Amniotic stem cell (primary cell): Measurements from ENCODE around the gene GTF3C1.

Source experiments
- DNase-seq: peaks from one replicate; lab custom pipeline; 2025; lab: John Stamatoyannopoulos, UW

GTF3C1 gene

DNA sequence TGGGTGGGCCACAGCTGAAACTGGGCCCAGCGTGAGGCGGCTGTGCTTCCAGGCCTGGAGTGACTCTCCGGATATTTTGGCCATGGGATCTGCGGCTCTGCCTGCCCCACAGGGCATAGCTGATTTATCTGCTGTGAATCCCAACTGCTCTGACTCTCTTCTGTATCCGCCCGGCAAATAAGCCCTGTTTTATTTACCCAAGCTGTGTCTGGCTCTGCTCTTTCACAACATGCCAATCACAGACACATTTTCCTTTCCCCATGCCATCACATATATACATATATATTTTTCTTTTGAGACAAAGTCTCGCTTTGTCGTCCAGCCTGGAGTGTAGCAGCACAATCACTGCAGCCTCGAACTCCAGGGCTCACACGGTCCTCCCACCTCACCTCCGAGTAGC is 33.3 kb downstream of the GTF3C1 start:
- no peak for DNase-seq

DNA sequence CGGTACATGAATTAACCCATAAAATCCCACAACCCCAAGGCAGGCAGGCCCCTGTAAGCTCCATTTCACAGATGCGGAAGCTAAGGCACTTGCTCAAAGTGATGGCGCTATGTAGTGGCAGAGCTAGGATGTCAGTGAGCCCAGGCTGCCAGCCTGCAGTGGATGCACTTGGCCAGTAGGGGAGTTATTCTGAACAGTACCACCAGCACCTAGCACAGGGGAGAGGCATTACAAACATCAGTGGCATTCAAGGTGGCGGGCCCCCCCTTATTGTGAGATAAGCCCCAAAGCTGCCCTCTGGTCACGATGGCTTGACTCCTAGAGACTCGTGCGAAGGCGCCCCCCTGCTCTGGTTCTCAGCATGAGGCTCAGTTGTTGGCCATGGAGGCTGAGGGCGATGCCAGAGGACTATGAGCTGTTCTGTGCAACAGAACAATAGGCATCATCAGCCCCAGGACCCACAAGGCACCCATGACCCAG is 33.8 kb downstream of the GTF3C1 start:
- no peak for DNase-seq

GRCh38 chr16:27514806-27515205 is 34.9 kb downstream of the GTF3C1 start:
- no peak for DNase-seq

GRCh38 chr16:27511657-27512448 is 37.9 kb downstream of the GTF3C1 start:
- no peak for DNase-seq

DNA sequence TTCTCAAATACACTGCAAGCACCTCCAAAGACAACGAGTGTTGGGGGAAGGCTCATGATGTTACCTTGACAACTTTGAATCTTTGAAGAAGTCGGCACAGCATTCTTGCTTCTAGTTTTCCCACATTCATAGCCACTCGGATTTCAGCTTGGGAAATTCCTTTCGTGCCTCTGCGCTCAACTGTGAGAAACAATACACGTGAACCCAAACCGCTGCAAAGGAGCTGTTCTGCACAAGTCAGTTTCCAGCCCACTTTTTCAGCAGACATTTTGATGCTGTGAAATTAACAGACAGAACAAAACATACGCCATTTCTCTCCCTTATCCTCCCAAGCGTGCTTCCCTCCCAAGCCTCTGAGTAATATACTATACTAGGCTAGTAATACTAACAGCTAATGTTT is 41.2 kb downstream of the GTF3C1 start:
- no peak for DNase-seq

DNA sequence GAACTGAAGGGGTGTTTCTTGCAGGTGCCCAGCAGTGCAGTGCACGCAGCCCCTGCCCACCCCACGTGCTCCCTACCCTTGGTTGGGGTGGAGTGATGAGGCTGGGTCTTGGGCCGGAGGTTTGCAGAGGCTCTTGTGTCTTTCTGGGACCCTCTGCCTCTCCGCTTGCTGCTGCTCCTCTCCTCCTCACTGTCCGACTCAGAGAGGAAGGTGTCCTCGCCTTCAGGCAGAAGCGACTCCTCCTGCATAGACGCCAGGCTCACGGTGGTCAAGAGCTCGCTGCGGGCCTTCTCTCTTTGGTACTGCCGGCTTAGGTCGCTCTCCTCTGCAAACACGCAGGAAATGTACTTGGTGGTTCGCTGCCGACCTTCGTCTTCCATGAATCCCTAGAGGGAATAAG is 42.9 kb downstream of the GTF3C1 start:
- DNase-seq = no peak

DNA sequence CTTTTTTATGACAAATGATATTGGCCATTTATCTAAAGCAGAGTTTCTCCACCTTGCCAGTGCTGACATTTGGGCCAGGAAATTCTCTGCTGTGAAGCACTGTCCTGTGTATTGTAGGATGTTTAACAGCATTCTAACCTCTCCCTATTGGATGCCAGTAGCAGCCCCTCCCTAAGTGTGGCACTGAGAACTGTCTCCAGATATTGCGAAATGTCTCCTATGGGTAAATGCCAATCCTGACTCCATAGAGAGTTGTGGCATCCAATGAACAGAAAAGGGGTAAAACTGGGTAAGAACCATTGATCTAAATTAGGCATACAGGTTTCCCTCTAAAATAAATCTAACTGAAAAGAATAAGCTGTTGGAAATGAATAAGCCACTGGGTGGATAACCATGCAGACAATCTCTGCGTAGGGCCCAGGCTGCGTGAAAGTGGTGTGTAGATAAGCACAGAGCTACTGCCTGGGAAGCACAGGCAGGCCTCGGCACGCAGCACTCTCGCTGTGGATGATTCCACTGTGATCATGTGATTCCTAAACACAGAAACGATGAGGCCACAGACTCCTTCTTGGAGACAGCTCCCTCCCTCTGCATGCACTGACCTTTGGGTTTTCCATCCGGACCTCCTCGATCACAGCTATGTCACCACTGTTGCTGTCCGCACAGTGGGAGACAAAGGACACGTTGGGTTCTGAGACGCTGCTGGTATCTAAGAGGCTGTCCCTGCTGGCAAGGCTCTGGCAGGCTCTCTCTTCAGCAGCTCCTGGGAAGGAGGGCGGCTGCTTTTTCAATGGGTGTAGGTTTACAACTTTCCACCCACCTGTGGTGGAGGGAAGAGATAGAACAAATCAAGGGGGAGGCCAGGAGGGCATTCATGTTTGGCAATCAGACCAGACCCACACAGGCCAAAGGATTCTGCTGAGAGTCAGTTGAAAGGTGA is 44.1 kb downstream of the GTF3C1 start:
- no peak for DNase-seq

DNA sequence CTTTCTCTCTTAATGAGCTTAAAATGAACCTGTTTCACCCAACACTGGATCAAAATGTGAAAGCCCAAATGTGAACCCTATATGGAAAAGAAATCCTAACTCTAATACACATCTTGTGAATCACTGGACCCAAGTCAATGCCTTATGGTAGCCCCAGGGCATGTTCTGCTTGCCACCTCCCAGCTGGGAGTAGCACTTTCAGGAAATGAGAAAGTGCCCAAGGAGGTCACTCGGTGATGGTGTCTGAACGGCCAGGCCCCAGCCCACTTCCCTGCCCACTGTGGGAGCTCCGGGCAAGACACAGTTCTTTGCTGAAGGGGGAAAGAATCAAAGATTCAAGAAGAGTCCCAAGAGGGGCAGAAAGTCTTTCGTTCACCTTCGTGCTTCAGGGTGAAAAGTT is 46.1 kb downstream of the GTF3C1 start:
- no peak for DNase-seq

DNA sequence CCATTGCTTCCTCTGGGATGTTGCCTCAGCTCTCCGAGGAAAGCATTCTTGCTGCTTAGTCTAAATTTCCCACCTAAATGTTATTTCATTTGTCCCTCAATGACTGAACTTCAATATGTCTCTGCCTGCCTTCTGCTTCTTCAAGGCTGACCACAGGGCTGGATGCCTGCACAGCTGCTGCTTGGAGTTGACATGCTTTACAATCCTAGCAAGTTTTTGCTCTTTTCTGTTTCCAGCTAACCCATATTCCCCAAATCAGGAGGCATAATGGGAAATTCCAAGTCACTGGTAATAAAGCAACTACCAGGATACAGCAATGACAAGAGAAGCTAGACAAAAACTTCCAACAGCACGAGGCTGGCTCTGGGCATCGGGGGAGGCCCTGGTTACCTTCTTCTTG is 48.9 kb downstream of the GTF3C1 start:
- DNase-seq = no peak

DNA sequence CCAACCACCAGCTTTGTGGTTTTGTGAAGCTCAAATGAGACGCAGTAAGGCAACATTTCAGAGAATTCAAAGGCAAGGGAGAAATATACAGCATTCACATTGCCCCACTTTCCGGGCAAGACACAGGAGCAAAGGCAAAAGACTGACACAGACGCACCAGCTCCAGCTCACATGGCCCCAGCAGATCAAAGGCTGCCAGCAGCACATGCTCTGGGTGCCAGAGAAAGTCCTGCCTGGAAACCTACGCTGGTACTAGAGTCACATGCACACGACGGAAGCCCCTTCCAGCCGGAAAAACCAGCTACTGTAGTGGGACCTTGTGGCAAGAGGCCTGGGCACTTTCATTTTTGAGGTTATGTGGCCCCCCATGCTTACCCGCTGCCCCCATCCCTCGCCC is 50.1 kb downstream of the GTF3C1 start:
- no peak for DNase-seq

DNA sequence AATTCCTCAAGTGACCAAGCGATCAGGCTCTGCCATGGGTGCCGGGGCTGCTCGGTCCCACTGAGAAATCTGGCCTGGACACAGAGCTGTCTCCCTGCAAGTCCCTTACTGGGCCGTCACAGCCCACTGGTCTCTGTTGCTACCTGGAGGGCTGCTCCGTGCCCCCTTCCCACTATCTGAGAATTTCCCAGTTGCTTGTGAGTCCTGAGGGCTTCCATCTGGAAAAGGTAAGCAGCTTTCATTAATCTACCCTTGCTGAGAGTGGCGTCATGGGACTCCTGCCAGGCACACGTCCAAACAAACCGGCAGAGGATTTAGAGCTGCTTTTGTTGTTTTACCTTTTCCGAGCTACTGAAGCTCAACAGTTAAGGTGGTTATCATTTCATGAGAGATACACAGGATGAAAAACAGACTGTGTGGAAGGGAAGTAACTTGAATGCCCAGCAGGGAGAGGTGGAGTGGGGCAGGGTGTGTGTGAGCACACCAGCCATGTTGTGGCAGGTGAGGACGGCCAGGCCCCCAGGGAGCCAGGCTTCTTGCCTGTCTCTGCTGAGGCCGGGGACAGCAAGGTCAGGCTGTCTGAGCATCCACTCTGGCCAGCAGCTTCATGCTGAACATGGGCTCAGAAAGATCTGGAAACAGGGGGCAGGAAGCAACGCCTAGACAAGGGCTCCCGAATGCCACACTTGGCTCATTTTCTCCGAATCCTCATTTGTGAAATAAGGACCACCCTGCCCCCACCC is 50.6 kb downstream of the GTF3C1 start:
- DNase-seq = no peak

- DNase-seq = no peak
These were observed 51.5 kb downstream of the GTF3C1 start for GRCh38 chr16:27498031-27498825.

DNA sequence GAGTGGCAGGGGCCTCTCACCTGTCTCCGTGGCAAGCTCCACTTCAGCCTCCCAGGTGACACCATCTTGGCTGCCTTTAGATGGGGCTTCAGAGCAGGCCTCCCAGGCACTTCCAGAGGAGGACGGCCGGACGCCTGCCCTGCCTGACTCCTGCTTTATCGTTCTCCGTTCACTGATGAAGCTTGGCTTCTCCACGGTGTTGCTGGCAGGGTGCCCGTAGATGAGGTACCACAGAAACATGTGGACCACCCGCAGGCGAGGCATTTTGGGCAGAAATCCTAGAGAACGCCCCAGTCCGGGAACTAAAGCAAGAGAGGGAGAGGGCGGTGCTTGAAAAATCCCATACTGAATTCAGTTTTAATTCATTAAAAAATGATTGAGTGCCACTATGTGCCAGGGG is 54.5 kb downstream of the GTF3C1 start:
- DNase-seq = no peak

DNA sequence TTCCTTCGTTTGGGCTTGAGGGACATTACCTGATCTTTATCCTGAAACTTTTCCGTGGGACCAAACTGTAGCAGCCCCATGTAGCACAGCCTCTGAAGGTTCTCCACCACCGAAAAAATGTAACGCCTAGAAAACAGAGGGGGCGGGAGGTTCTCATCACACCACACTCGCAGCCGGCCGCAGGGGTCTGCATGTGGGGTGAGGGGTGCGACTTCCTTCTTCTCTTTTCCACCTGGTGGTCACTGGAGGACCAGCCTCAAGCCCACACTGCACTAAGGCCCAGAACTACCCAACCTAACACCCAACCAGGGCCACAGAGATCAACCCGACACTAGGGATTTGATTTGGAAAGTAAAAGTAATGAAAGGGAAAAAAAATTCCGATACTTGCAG is 57.1 kb downstream of the GTF3C1 start:
- no peak for DNase-seq

- no peak for DNase-seq
These were observed 57.7 kb downstream of the GTF3C1 start for GRCh38 chr16:27491894-27492587.

GRCh38 chr16:27489906-27490305 is 59.8 kb downstream of the GTF3C1 start:
- DNase-seq = no peak

DNA sequence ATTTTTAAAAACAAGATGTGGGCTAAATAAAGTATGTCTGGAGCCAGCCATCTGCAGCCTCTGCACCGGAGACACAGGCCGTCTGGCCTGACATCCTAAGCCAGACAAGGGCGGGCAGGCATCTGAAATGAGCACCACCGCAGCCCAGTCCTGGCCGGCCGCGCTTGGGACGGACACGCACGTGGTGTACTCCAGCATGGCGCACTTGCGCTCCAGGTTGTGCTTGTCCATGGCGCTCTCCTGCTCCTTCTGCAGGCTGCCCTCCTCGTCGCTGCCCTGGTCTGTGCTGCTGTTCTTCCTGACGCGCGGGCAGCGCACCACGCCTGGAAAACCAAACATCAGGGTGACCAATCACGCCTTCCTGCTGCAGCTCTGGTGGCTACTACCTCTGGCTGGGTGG is 60.3 kb downstream of the GTF3C1 start:
- no peak for DNase-seq

DNA sequence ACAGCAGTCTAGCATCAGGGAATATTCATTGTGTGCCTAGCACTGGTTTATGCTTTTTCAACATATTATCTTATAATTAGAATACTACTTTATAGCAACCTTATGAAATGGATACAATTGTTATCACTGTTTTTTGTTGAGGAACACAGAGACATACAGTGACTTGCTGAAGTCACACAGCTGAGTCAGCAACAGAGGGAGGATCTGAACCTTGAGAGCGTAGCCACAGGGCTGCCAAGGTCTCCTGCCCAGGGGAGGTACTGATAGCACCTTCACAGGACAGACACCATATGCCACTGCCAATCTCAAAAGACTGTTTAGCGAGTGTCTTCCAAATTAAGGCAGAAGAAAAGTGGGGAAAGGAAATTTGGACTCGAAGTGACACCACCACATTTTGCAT is 63.0 kb downstream of the GTF3C1 start:
- DNase-seq = no peak

DNA sequence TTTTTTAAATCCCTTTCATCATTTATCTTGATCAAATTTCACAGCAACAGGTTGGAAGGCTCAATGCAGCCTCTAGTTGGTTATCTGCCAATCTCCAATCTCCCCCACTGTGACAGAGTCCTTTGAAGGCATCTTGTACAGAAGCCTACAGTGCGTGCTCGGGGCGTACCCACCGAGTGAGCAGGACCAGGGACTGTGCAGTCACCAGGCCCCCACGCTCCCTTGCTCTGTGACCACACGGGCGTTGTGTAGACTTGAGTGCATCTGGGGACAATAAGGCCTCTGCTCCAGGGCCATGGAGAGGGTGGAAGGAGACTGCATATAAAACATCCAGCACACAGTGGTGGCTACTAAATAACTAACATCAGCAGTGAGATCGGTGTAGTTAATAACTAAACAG is 63.4 kb downstream of the GTF3C1 start:
- DNase-seq = no peak

DNA sequence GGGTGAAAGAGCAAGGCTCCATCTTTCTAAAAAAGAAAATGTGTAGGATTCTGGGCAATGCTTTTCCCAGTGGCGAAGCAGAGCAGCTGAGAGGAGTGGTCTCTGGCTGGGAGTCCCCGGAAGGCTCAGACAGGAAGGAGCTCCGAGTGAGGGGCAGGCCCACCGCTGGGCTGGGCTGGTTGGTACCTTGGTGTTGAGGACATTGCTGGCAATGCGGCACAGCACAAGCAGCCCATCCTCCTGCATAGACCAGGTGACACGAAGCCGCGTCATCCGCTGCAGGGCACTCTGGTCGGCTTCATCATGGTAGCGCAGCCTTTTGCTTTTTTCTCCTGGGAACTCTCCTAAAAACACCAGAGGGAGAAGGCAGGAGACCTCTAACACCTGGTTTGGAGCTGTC is 63.9 kb downstream of the GTF3C1 start:
- no peak for DNase-seq

- no peak for DNase-seq
These were observed 64.6 kb downstream of the GTF3C1 start for GRCh38 chr16:27485126-27485525.
